MV-4-11 (cell line): ENCODE measurements around the gene TNIK.

ENCODE experiments used
- DNase-seq: peaks from one replicate; lab custom pipeline; 2025; lab: John Stamatoyannopoulos, UW

Gene TNIK

GRCh38 chr3:171044384-171044783 is 415.8 kb downstream of the TNIK start:
- DNase-seq, result no peak

GRCh38 chr3:171039674-171040073 is 420.5 kb downstream of the TNIK start:
- DNase-seq, result no peak

GRCh38 chr3:171038342-171038741 is 421.9 kb downstream of the TNIK start:
- no peak for DNase-seq

- no peak for DNase-seq
Observed at GRCh38 chr3:171028779-171029232, 431.4 kb downstream of the TNIK start.

- DNase-seq, result no peak
Observed at GRCh38 chr3:171028025-171028778, 432.0 kb downstream of the TNIK start.

GRCh38 chr3:171026597-171027293 is 433.5 kb downstream of the TNIK start, which contains the start of gene SLC2A2:
Gene SLC2A2 (minus strand): TSS chr3:171026720. CDS start chr3:171026670, 50 bp downstream.
- no peak for DNase-seq

- no peak for DNase-seq
Observed at GRCh38 chr3:171023566-171023965, 436.6 kb downstream of the TNIK start.

- no peak for DNase-seq
Observed at GRCh38 chr3:171021377-171021776, 438.8 kb downstream of the TNIK start.

- no peak for DNase-seq
Observed at GRCh38 chr3:171018156-171018935, 441.9 kb downstream of the TNIK start.

- DNase-seq, result no peak
Observed at GRCh38 chr3:171013822-171014748, 446.1 kb downstream of the TNIK start.

- no peak for DNase-seq
Observed at GRCh38 chr3:171011873-171012336, 448.3 kb downstream of the TNIK start.
